ENCODE data around the gene LPP. TPM values are rescaled to one million over a fixed set of nuclear protein-coding genes. Genes with fewer than 3 reads are reported as not detected.

The LPP gene
- total and polyA plus RNA-seq, 2 of the 13 experiments (the other 11 are each of a cell fraction or from before 2014, with no cell fraction given): 19.2 to 29.9 TPM

DNA sequence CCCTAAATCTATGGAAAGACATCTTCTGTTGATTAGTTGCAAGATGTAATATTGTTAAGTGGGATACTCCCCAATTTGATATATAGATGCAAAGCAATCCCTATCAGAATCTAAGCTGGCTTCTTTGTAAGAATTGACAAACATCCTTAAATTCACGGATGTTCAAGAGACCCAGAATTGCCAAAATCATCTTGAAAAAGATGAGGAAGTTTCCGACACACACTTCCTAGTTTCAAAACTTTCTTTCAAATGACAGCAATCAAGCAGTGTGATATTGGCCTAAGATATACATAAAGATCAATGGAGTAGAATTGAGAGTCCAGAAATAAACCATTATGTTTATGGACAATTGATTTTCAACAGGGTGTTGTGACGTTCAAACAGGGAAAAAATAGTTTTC is 383.6 kb downstream of the LPP start (continued):
- TF ChIP-seq, protein P1, sequence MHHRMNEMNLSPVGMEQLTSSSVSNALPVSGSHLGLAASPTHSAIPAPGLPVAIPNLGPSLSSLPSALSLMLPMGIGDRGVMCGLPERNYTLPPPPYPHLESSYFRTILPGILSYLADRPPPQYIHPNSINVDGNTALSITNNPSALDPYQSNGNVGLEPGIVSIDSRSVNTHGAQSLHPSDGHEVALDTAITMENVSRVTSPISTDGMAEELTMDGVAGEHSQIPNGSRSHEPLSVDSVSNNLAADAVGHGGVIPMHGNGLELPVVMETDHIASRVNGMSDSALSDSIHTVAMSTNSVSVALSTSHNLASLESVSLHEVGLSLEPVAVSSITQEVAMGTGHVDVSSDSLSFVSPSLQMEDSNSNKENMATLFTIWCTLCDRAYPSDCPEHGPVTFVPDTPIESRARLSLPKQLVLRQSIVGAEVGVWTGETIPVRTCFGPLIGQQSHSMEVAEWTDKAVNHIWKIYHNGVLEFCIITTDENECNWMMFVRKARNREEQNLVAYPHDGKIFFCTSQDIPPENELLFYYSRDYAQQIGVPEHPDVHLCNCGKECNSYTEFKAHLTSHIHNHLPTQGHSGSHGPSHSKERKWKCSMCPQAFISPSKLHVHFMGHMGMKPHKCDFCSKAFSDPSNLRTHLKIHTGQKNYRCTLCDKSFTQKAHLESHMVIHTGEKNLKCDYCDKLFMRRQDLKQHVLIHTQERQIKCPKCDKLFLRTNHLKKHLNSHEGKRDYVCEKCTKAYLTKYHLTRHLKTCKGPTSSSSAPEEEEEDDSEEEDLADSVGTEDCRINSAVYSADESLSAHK (CRISPR knock-in tag; IDR thresholded peaks at IDR 0.05; ENCODE audit: borderline replicate concordance): no peak
- TF ChIP-seq ATF2 (CRISPR knock-in tag; IDR thresholded peaks at IDR 0.05): no peak
- TF ChIP-seq, protein P2, sequence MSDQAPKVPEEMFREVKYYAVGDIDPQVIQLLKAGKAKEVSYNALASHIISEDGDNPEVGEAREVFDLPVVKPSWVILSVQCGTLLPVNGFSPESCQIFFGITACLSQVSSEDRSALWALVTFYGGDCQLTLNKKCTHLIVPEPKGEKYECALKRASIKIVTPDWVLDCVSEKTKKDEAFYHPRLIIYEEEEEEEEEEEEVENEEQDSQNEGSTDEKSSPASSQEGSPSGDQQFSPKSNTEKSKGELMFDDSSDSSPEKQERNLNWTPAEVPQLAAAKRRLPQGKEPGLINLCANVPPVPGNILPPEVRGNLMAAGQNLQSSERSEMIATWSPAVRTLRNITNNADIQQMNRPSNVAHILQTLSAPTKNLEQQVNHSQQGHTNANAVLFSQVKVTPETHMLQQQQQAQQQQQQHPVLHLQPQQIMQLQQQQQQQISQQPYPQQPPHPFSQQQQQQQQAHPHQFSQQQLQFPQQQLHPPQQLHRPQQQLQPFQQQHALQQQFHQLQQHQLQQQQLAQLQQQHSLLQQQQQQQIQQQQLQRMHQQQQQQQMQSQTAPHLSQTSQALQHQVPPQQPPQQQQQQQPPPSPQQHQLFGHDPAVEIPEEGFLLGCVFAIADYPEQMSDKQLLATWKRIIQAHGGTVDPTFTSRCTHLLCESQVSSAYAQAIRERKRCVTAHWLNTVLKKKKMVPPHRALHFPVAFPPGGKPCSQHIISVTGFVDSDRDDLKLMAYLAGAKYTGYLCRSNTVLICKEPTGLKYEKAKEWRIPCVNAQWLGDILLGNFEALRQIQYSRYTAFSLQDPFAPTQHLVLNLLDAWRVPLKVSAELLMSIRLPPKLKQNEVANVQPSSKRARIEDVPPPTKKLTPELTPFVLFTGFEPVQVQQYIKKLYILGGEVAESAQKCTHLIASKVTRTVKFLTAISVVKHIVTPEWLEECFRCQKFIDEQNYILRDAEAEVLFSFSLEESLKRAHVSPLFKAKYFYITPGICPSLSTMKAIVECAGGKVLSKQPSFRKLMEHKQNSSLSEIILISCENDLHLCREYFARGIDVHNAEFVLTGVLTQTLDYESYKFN (CRISPR knock-in tag; conservative IDR thresholded peaks at IDR 0.05): no peak
- TF ChIP-seq HOXA7 (CRISPR knock-in tag; IDR thresholded peaks at IDR 0.05): no peak
- no peak for TF ChIP-seq SRY (CRISPR knock-in tag; IDR thresholded peaks at IDR 0.05)
- TF ChIP-seq HNRNPH1 (optimal IDR thresholded peaks at IDR 0.05; ENCODE audit: low read depth, low read length): no peak
